Measurements from ENCODE around the gene SP1.

The SP1 gene

DNA sequence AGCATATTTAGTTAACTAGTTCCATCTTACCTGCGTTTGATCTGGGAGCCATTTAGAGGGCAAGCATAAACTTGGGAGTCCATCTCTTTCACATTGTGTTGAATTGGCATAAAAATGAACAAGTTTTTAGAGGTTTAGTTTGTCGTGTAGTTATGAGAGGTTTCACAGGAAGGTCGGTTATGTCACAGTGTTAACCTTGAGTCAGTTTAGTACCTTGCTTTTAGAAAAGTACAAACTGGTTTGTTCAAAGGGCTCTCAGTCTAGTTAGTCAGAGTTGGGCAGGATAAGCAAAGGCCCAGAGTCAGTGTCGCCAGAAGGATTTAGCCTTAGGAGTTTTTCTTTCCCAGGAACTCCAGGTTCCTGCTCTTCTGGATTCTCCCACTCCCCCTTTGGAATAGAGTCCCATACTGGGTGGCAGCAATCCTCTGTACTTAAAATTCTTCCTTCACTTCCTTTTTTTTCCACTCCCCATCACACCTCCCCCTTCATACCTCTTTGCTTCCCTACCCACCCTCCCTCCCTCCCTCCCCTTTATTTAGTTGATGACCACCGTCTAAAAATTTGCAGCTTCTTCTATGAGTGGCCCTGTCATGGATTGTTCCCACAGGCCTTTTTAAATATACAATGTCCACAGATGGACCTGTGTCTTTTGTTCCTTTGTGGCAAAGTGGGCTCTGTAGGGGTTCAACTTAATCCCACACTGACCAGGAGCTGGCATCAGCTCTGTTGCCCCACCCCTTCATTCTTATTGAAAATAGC is 84.0 kb downstream of the SP1 start:
- H3K27ac ChIP-seq (ENCODE audit: low read depth, low read length, severe bottlenecking): peak overlapping the region; percentile 8
- no peak overlapping the region for H3K4me3 ChIP-seq (ENCODE audit: extremely low read depth, insufficient read depth, low read length, poor library complexity, severe bottlenecking)
- H3K4me1 ChIP-seq (ENCODE audit: control insufficient read depth, insufficient read depth, low read length, poor library complexity, severe bottlenecking): peaks cover 13% of the 10 kb centered on the region
- WGBS, 2 experiments (ENCODE audit: insufficient coverage in 2 of 2): 84 to 88% methylated on average over 3 to 4 of the region's 5 CpGs
- peaks cover 98% of the 10 kb centered on the region for H3K36me3 ChIP-seq (ENCODE audit: control insufficient read depth, insufficient read depth, low read length)
- no peaks in the 10 kb centered on the region for H3K9me3 ChIP-seq (ENCODE audit: control insufficient read depth, low read length)

GRCh38 chr12:53464685-53465418 is 84.9 kb downstream of the SP1 start:
- H3K27ac ChIP-seq (ENCODE audit: low read depth, low read length, severe bottlenecking): no peak overlapping the region
- no peak overlapping the region for H3K4me3 ChIP-seq (ENCODE audit: extremely low read depth, insufficient read depth, low read length, poor library complexity, severe bottlenecking)
- 100% methylated on average over 11 of the region's 11 CpGs; no CpG with 5 or more reads in 1 of the 2 experiments for WGBS, 2 experiments (ENCODE audit: insufficient coverage in 2 of 2)
- H3K36me3 ChIP-seq (ENCODE audit: control insufficient read depth, insufficient read depth, low read length): peaks cover 98% of the 10 kb centered on the region
- peaks cover 13% of the 10 kb centered on the region for H3K4me1 ChIP-seq (ENCODE audit: control insufficient read depth, insufficient read depth, low read length, poor library complexity, severe bottlenecking)
- no peaks in the 10 kb centered on the region for H3K9me3 ChIP-seq (ENCODE audit: control insufficient read depth, low read length)

- Histone ChIP-seq H3K9me3 (ENCODE audit: control insufficient read depth, low read length) (no peaks in the 10 kb centered on the region), H3K4me3 (ENCODE audit: extremely low read depth, insufficient read depth, low read length, poor library complexity, severe bottlenecking) (no peak overlapping the region), H3K4me1 (ENCODE audit: control insufficient read depth, insufficient read depth, low read length, poor library complexity, severe bottlenecking) (peaks cover 13% of the 10 kb centered on the region), H3K36me3 (ENCODE audit: control insufficient read depth, insufficient read depth, low read length) (peaks cover 98% of the 10 kb centered on the region), H3K27ac (ENCODE audit: low read depth, low read length, severe bottlenecking) (no peak overlapping the region)
- WGBS, 2 experiments (ENCODE audit: insufficient coverage in 2 of 2): 100% methylated on average over 1 to 2 of the region's 2 CpGs
Measured at GRCh38 chr12:53465679-53466078, 85.7 kb downstream of the SP1 start.

All from mesodermal cell (in vitro differentiated cells).